ENCODE data around the gene EIF4G3.

The EIF4G3 gene

GRCh38 chr1:21022279-21023040 is 154.2 kb downstream of the EIF4G3 start:
- H3K27me3 ChIP-seq (ENCODE audit: insufficient read depth, poor library complexity, severe bottlenecking), result no peaks in the 10 kb centered on the region
- DNase-seq (ENCODE audit: low spot score) (no peak), ATAC-seq (ENCODE audit: low read depth) (peak; percentile 100)
- peaks cover 15% of the 10 kb centered on the region for H3K4me1 ChIP-seq (ENCODE audit: insufficient read depth, poor library complexity, severe bottlenecking)
- no peaks in the 10 kb centered on the region for H3K9me3 ChIP-seq (ENCODE audit: severe bottlenecking)
- no peaks in the 10 kb centered on the region for H3K36me3 ChIP-seq (ENCODE audit: low read depth)
- peak overlapping the region; percentile 84 for H3K27ac ChIP-seq (ENCODE audit: poor library complexity, severe bottlenecking)
- H3K4me3 ChIP-seq (ENCODE audit: severe bottlenecking), result no peak overlapping the region
- no peak for TF ChIP-seq CTCF (IDR thresholded peaks at IDR 0.05; ENCODE audit: poor library complexity, severe bottlenecking)

- H3K9me3 ChIP-seq (ENCODE audit: severe bottlenecking), result no peaks in the 10 kb centered on the region
- no peak overlapping the region for H3K27ac ChIP-seq (ENCODE audit: poor library complexity, severe bottlenecking)
- no peak for TF ChIP-seq CTCF (IDR thresholded peaks at IDR 0.05; ENCODE audit: poor library complexity, severe bottlenecking)
- H3K27me3 ChIP-seq (ENCODE audit: insufficient read depth, poor library complexity, severe bottlenecking), result no peaks in the 10 kb centered on the region
- DNase-seq (ENCODE audit: low spot score) (no peak), ATAC-seq (ENCODE audit: low read depth) (no peak)
- H3K36me3 ChIP-seq (ENCODE audit: low read depth), result no peaks in the 10 kb centered on the region
- peaks cover 15% of the 10 kb centered on the region for H3K4me1 ChIP-seq (ENCODE audit: insufficient read depth, poor library complexity, severe bottlenecking)
- no peak overlapping the region for H3K4me3 ChIP-seq (ENCODE audit: severe bottlenecking)
Observed at GRCh38 chr1:21021311-21021710, 155.4 kb downstream of the EIF4G3 start.

- no peaks in the 10 kb centered on the region for H3K27me3 ChIP-seq (ENCODE audit: insufficient read depth, poor library complexity, severe bottlenecking)
- no peaks in the 10 kb centered on the region for H3K9me3 ChIP-seq (ENCODE audit: severe bottlenecking)
- no peak overlapping the region for H3K4me3 ChIP-seq (ENCODE audit: severe bottlenecking)
- no peak overlapping the region for H3K27ac ChIP-seq (ENCODE audit: poor library complexity, severe bottlenecking)
- H3K4me1 ChIP-seq (ENCODE audit: insufficient read depth, poor library complexity, severe bottlenecking), result peaks cover 15% of the 10 kb centered on the region
- ATAC-seq (ENCODE audit: low read depth), result no peak
- DNase-seq (ENCODE audit: low spot score), result no peak
- TF ChIP-seq CTCF (IDR thresholded peaks at IDR 0.05; ENCODE audit: poor library complexity, severe bottlenecking), result no peak
- H3K36me3 ChIP-seq (ENCODE audit: low read depth), result no peaks in the 10 kb centered on the region
Observed at GRCh38 chr1:21020151-21020550, 156.5 kb downstream of the EIF4G3 start.

- H3K36me3 ChIP-seq (ENCODE audit: low read depth), result no peaks in the 10 kb centered on the region
- H3K27ac ChIP-seq (ENCODE audit: poor library complexity, severe bottlenecking), result no peak overlapping the region
- no peak for TF ChIP-seq CTCF (IDR thresholded peaks at IDR 0.05; ENCODE audit: poor library complexity, severe bottlenecking)
- ATAC-seq (ENCODE audit: low read depth) (no peak), DNase-seq (ENCODE audit: low spot score) (no peak)
- peaks cover 15% of the 10 kb centered on the region for H3K4me1 ChIP-seq (ENCODE audit: insufficient read depth, poor library complexity, severe bottlenecking)
- H3K4me3 ChIP-seq (ENCODE audit: severe bottlenecking), result no peak overlapping the region
- H3K9me3 ChIP-seq (ENCODE audit: severe bottlenecking), result no peaks in the 10 kb centered on the region
- H3K27me3 ChIP-seq (ENCODE audit: insufficient read depth, poor library complexity, severe bottlenecking), result no peaks in the 10 kb centered on the region
Observed at GRCh38 chr1:21018673-21019072, 158.0 kb downstream of the EIF4G3 start.

GRCh38 chr1:21013510-21013909 is 163.2 kb downstream of the EIF4G3 start:
- no peaks in the 10 kb centered on the region for H3K9me3 ChIP-seq (ENCODE audit: severe bottlenecking)
- no peaks in the 10 kb centered on the region for H3K36me3 ChIP-seq (ENCODE audit: low read depth)
- H3K27ac ChIP-seq (ENCODE audit: poor library complexity, severe bottlenecking), result no peak overlapping the region
- TF ChIP-seq CTCF (IDR thresholded peaks at IDR 0.05; ENCODE audit: poor library complexity, severe bottlenecking), result no peak
- H3K4me1 ChIP-seq (ENCODE audit: insufficient read depth, poor library complexity, severe bottlenecking), result no peaks in the 10 kb centered on the region
- no peak overlapping the region for H3K4me3 ChIP-seq (ENCODE audit: severe bottlenecking)
- DNase-seq (ENCODE audit: low spot score) (no peak), ATAC-seq (ENCODE audit: low read depth) (no peak)
- no peaks in the 10 kb centered on the region for H3K27me3 ChIP-seq (ENCODE audit: insufficient read depth, poor library complexity, severe bottlenecking)

Data from RWPE2 (cell line).